ENCODE data around the gene SLC39A9. TPM values are rescaled to one million over a fixed set of nuclear protein-coding genes. Genes with fewer than 3 reads are reported as not detected.

The SLC39A9 gene
- total RNA-seq, 4 donors from 2014 or later = 37.6 to 46.3 (median 42.3) TPM

DNA sequence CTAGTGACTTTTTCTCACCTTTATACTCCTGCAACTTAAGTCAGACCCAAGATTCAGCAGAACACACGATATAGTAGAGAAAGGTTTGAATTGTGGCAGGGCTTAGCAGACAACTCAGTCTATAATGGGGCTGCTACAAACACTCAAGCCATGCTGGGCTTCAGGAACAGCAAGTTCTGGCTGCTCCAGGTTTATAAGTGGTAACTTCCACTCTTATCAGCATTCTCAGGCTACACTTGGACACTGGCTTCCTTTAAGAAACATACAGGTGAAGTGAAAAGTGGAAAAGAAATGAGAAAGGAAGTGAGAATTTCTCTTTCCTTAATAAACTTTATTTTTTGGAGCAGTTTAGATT, 107.7 kb downstream of the SLC39A9 start:
- no peak for TF ChIP-seq EP300 (IDR thresholded peaks at IDR 0.05)
- TF ChIP-seq POLR2AphosphoS5 (IDR thresholded peaks at IDR 0.05) = no peak
- TF ChIP-seq, protein P1, sequence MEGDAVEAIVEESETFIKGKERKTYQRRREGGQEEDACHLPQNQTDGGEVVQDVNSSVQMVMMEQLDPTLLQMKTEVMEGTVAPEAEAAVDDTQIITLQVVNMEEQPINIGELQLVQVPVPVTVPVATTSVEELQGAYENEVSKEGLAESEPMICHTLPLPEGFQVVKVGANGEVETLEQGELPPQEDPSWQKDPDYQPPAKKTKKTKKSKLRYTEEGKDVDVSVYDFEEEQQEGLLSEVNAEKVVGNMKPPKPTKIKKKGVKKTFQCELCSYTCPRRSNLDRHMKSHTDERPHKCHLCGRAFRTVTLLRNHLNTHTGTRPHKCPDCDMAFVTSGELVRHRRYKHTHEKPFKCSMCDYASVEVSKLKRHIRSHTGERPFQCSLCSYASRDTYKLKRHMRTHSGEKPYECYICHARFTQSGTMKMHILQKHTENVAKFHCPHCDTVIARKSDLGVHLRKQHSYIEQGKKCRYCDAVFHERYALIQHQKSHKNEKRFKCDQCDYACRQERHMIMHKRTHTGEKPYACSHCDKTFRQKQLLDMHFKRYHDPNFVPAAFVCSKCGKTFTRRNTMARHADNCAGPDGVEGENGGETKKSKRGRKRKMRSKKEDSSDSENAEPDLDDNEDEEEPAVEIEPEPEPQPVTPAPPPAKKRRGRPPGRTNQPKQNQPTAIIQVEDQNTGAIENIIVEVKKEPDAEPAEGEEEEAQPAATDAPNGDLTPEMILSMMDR (IDR thresholded peaks at IDR 0.05) = no peak
- TF ChIP-seq POLR2A (IDR thresholded peaks at IDR 0.05; ENCODE audit: low read depth) = no peak
- DNase-seq (ENCODE audit: extremely low spot score) = no peak
- H3K4me1 ChIP-seq = peaks cover 6 to 11% (median 8%) of the 10 kb centered on the region in 4 donors
- WGBS = 79% methylated on average over 1 of the region's 1 CpG
- intact Hi-C loops (cut with DNase I) = no loop called here
- H3K4me3 ChIP-seq = no peak overlapping the region
- no peaks in the 10 kb centered on the region for H3K27me3 ChIP-seq
- H3K9me3 ChIP-seq = no peaks in the 10 kb centered on the region
- no peaks in the 10 kb centered on the region for H3K36me3 ChIP-seq
- H3K27ac ChIP-seq (replicated peaks in 1 of 4) = no peak overlapping the region

Other genes with a start within 250 kb of the SLC39A9 start
- 10 to 100 TPM; 37.4 to 67.1 (median 46.4) TPM for gene DCAF5, start 245.6 kb upstream of the SLC39A9 start, total RNA-seq
- 10 to 100 TPM; 19.7 to 34.2 (median 28.0) TPM for gene EXD2, start 207.2 kb upstream of the SLC39A9 start, total RNA-seq
- 10 to 100 TPM in 2 of 4 donors, 1 to 10 TPM in 2; 5.8 to 18.4 (median 10.5) TPM for gene GALNT16, start 138.5 kb upstream of the SLC39A9 start, total RNA-seq
- gene ERH, start 393 bp upstream of the SLC39A9 start, total RNA-seq = 10 to 100 TPM; 43.1 to 92.6 (median 64.2) TPM
- gene PLEKHD1, start 86.0 kb downstream of the SLC39A9 start, total RNA-seq = under 1 TPM in 1 of 4 donors, not detected in 3; 0.17 TPM
- gene CCDC177, start 176.2 kb downstream of the SLC39A9 start, total RNA-seq = not detected
- gene SUSD6, start 212.9 kb downstream of the SLC39A9 start, total RNA-seq = 10 to 100 TPM; 21.2 to 89.5 (median 43.5) TPM